NB4 (cell line): ENCODE data around the gene ARID3C.

Source experiments
- MAX ChIP-seq: IDR thresholded peaks from 2 replicates; pipeline ENCODE4 v1.6.1; 2011; ENCODE audit warnings: low read depth, low read length
- TF ChIP-seq, protein P1 (sequence below): IDR thresholded peaks from one replicate; pipeline ENCODE4 v1.5.1; 2012; ENCODE audit warnings: low read depth, low read length

DNA sequence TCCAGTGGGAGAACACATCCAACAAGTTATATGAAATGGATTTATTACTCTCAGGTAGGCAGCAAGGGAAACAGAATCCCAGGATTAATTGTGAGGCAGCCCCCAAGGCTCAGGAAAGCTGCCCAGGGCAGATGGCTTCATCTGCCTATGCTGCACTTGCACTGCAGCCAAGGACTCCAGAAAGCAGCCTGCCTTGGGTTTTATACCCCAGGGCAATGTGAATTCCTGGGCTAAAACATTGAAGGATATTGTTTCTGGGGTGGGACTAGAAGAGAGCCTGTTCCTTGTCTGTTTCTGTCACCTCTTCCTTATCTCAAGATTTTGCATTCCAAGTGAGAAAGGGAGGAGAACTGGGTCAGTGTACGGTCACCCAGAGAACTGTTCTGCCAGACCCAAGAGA is 42.4 kb upstream of the ARID3C start:
- TF ChIP-seq, protein P1, sequence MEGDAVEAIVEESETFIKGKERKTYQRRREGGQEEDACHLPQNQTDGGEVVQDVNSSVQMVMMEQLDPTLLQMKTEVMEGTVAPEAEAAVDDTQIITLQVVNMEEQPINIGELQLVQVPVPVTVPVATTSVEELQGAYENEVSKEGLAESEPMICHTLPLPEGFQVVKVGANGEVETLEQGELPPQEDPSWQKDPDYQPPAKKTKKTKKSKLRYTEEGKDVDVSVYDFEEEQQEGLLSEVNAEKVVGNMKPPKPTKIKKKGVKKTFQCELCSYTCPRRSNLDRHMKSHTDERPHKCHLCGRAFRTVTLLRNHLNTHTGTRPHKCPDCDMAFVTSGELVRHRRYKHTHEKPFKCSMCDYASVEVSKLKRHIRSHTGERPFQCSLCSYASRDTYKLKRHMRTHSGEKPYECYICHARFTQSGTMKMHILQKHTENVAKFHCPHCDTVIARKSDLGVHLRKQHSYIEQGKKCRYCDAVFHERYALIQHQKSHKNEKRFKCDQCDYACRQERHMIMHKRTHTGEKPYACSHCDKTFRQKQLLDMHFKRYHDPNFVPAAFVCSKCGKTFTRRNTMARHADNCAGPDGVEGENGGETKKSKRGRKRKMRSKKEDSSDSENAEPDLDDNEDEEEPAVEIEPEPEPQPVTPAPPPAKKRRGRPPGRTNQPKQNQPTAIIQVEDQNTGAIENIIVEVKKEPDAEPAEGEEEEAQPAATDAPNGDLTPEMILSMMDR: no peak
- TF ChIP-seq MAX: no peak
